ENCODE data around the gene DNMT3A. TPM values are rescaled to one million over a fixed set of nuclear protein-coding genes. Genes with fewer than 3 reads are reported as not detected.
A peak's percentile ranks its signal among the peaks of the same experiment; 100 is the strongest.

The DNMT3A gene
- total RNA-seq, 4 donors from 2014 or later, result 16.1 to 33.7 (median 21.0) TPM

GRCh38 chr2:25380586-25381375 is 39.1 kb upstream of the DNMT3A start:
- no peak overlapping the region for H3K27ac ChIP-seq
- H3K4me3 ChIP-seq, result no peak overlapping the region
- in situ Hi-C loops (cut with MboI; ENCODE audit: low pct_ligation_motif_present in 1 of 4, low pct_unique_long_range_greater_than_20kb in 1 of 4, low sequenced_read_pairs in 3 of 4), result no loop called here
- intact Hi-C loops (cut with DNase I; ENCODE audit: low total_unique reads), result no loop called here
- DNase-seq, result peak; percentile 35
- no peaks in the 10 kb centered on the region for H3K27me3 ChIP-seq
- no peak for TF ChIP-seq CTCF (IDR thresholded peaks at IDR 0.05)
- no peak for TF ChIP-seq EP300 (IDR thresholded peaks at IDR 0.05; ENCODE audit: low read depth)
- no peak for TF ChIP-seq POLR2A (IDR thresholded peaks at IDR 0.05)
- no peak for TF ChIP-seq POLR2AphosphoS5 (IDR thresholded peaks at IDR 0.05)
- H3K36me3 ChIP-seq, result no peaks in the 10 kb centered on the region
- 83 to 89% methylated on average over 9 to 12 of the region's 12 CpGs for WGBS, 2 donors (ENCODE audit: low coverage in 1 of 2)
- peaks cover 6 to 20% (median 13%) of the 10 kb centered on the region in 4 donors for H3K4me1 ChIP-seq
- H3K9me3 ChIP-seq, result no peaks in the 10 kb centered on the region

DNA sequence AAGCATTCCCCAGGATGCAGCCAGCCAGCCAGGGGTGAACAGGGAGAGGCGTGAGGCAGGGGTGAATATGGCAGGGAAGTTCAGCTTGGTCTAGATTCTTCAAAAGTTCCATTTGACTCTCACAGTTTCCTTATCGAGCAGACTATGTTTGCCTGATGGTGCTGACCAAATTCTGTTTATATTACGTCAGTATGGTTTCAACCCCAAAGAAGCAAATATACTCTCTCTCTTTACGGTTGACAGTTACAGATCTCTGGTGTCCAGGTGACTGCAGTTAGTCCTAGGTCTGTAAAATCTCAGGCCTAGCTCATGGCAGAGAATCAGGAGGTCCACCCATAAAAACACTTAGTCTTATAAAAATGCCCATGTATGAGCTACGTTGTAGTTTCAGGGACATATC is 38.3 kb upstream of the DNMT3A start:
- TF ChIP-seq POLR2A (IDR thresholded peaks at IDR 0.05) (no peak), EP300 (IDR thresholded peaks at IDR 0.05; ENCODE audit: low read depth) (no peak), POLR2AphosphoS5 (IDR thresholded peaks at IDR 0.05) (no peak), CTCF (IDR thresholded peaks at IDR 0.05) (no peak)
- no peak overlapping the region for H3K27ac ChIP-seq
- H3K27me3 ChIP-seq, result no peaks in the 10 kb centered on the region
- in situ Hi-C loops (cut with MboI; ENCODE audit: low pct_ligation_motif_present in 1 of 4, low pct_unique_long_range_greater_than_20kb in 1 of 4, low sequenced_read_pairs in 3 of 4) (no loop called here), intact Hi-C loops (cut with DNase I; ENCODE audit: low total_unique reads) (no loop called here)
- H3K4me1 ChIP-seq, result peaks cover 6 to 20% (median 13%) of the 10 kb centered on the region in 4 donors
- no peak for DNase-seq
- H3K4me3 ChIP-seq, result no peak overlapping the region
- H3K36me3 ChIP-seq, result no peaks in the 10 kb centered on the region
- H3K9me3 ChIP-seq, result no peaks in the 10 kb centered on the region
- WGBS, 2 donors (ENCODE audit: low coverage in 1 of 2), result 73 to 92% methylated on average over 3 to 5 of the region's 5 CpGs

DNA sequence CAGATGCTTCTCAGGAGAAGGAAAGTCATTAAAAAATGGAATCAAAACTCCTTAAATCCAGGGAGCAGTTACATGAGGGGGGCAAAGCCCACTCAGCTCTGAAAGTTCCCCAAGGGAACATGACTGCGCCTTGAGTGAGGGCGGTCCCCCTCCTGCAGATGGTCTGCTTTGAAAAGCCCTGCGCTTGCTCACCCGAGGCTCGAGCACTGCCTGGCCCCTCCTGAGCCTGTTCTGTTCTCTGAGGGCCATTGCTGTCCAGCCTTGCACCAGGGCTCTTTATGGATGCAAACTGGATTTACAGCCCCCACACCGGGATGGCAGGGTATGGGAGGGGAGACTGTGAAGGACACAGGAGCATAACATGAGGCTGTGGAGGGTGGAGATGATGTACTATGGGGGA is 37.8 kb upstream of the DNMT3A start:
- TF ChIP-seq POLR2A (IDR thresholded peaks at IDR 0.05), result no peak
- no peak for TF ChIP-seq CTCF (IDR thresholded peaks at IDR 0.05)
- no peak for TF ChIP-seq EP300 (IDR thresholded peaks at IDR 0.05; ENCODE audit: low read depth)
- TF ChIP-seq POLR2AphosphoS5 (IDR thresholded peaks at IDR 0.05), result no peak
- intact Hi-C loops (cut with DNase I; ENCODE audit: low total_unique reads), result no loop called here
- Histone ChIP-seq H3K27me3 (no peaks in the 10 kb centered on the region), H3K36me3 (no peaks in the 10 kb centered on the region), H3K4me1 (peaks cover 6 to 20% (median 13%) of the 10 kb centered on the region in 4 donors), H3K4me3 (no peak overlapping the region), H3K9me3 (no peaks in the 10 kb centered on the region), H3K27ac (no peak overlapping the region)
- DNase-seq, result no peak
- WGBS, 2 donors (ENCODE audit: low coverage in 1 of 2), result 94% methylated on average over 6 of the region's 6 CpGs; no CpG with 5 or more reads in 1 of the 2 donors
- in situ Hi-C loops (cut with MboI; ENCODE audit: low pct_ligation_motif_present in 1 of 4, low pct_unique_long_range_greater_than_20kb in 1 of 4, low sequenced_read_pairs in 3 of 4), result no loop called here

- no peak for DNase-seq
- in situ Hi-C loops (cut with MboI; ENCODE audit: low pct_ligation_motif_present in 1 of 4, low pct_unique_long_range_greater_than_20kb in 1 of 4, low sequenced_read_pairs in 3 of 4) (no loop called here), intact Hi-C loops (cut with DNase I; ENCODE audit: low total_unique reads) (no loop called here)
- Histone ChIP-seq H3K4me3 (no peak overlapping the region), H3K4me1 (peaks cover 6 to 20% (median 13%) of the 10 kb centered on the region in 4 donors), H3K9me3 (no peaks in the 10 kb centered on the region), H3K27ac (no peak overlapping the region), H3K36me3 (no peaks in the 10 kb centered on the region), H3K27me3 (no peaks in the 10 kb centered on the region)
- TF ChIP-seq POLR2A (IDR thresholded peaks at IDR 0.05), result no peak
- TF ChIP-seq CTCF (IDR thresholded peaks at IDR 0.05), result no peak
- no peak for TF ChIP-seq POLR2AphosphoS5 (IDR thresholded peaks at IDR 0.05)
- TF ChIP-seq EP300 (IDR thresholded peaks at IDR 0.05; ENCODE audit: low read depth), result no peak
- WGBS, 2 donors (ENCODE audit: low coverage in 1 of 2), result 93 to 95% methylated on average over 4 to 10 of the region's 10 CpGs
Measured at GRCh38 chr2:25378731-25379490, 37.2 kb upstream of the DNMT3A start.
